Stimulated activated CD8-positive, alpha-beta memory T cell treated with anti-CD3 and anti-CD28 coated beads, Interleukin-4, amount 100 ng/mL, for 4 hours (primary cell): Measurements from ENCODE around the gene SLC2A4.
"Not testable (repeated sequence)": the region's sequence is repeated elsewhere in the genome, so short reads cannot be mapped to it uniquely, and the experiment has no call there.

Experiments used
- DNase-seq, 2 donors: peaks; one replicate each; pipeline ENCODE4 v3.0.0-alpha.2; 2020; ENCODE audit warnings: low read depth in 2 of 2, low spot score in 1 of 2

SLC2A4 gene

DNA sequence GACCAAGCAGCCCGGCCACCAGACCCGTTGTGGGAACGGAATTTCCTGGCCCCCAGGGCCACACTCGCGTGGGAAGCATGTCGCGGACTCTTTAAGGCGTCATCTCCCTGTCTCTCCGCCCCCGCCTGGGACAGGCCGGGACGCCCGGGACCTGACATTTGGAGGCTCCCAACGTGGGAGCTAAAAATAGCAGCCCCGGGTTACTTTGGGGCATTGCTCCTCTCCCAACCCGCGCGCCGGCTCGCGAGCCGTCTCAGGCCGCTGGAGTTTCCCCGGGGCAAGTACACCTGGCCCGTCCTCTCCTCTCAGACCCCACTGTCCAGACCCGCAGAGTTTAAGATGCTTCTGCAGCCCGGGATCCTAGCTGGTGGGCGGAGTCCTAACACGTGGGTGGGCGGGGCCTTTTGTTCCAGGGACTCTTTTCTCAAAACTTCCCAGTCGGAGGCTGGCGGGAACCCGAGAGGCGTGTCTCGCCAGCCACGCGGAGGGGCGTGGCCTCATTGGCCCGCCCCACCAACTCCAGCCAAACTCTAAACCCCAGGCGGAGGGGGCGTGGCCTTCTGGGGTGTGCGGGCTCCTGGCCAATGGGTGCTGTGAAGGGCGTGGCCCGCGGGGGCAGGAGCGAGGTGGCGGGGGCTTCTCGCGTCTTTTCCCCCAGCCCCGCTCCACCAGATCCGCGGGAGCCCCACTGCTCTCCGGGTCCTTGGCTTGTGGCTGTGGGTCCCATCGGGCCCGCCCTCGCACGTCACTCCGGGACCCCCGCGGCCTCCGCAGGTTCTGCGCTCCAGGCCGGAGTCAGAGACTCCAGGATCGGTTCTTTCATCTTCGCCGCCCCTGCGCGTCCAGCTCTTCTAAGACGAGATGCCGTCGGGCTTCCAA, at the start of gene SLC2A4:
TSS of gene SLC2A4 (plus strand) at position 645 of the 879 bp plus-strand sequence. CDS start at position 862, 217 bp downstream.
- DNase-seq, result peak; percentile 62 to 73

- no peak for DNase-seq
Observed at GRCh38 chr17:7232114-7232513, 49.4 kb upstream of the SLC2A4 start.

DNA sequence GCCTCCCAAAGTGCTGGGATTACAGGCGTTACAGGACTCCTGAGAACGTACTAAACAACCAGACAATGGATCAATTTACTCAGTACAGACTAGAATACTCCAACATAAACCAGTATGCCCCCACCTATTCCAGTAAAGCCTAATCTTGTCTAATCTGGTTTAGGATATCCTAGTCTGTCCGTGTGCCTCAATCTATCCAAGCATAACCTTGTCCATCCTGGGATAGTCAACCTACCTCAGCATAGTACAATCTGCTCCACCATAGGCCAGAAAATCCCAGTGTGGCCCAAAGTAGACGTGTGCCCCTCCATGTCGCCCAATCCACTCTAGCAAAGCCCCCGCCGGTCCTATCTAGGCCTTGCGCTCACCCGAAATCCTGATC, 47.8 kb upstream of the SLC2A4 start:
- DNase-seq, result no peak

GRCh38 chr17:7234083-7234951, 47.2 kb upstream of the SLC2A4 start, which contains the start of gene DVL2:
Gene DVL2 (minus strand): TSS chr17:7234517. CDS start chr17:7234262, 255 bp downstream.
- DNase-seq, result peak; percentile 91 to 92

GRCh38 chr17:7235693-7236665, 45.5 kb upstream of the SLC2A4 start:
- DNase-seq, result no peak

- DNase-seq, result no peak
Observed at GRCh38 chr17:7236808-7237207, 44.7 kb upstream of the SLC2A4 start.

DNA sequence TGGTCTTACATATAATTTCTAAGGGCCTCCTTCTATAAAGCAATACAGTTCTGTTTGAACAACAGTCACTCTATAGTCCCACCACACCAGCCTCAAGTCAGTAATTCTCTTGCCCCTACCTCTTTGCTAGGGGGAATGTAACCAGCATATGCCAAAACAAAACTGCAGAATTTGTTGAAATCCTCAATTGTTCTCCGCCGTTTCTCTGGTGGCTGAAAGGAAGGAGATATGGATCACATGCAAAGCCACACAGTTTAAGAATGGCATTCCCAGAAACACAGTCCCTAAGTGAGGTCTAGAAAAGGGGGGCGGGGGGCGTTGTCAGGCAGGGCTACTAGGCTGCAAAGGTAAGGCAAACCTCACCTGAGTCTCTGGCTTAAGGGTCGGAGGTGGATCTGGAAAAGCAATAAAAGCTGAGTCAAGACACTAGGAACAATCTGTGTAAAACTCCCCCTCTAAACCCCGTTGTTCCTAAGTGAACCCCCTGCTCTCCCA, 44.2 kb upstream of the SLC2A4 start:
- DNase-seq, result no peak

GRCh38 chr17:7237761-7238419, 43.6 kb upstream of the SLC2A4 start:
- DNase-seq, result peak; percentile 73 to 82

- DNase-seq, result no peak
Observed at GRCh38 chr17:7238420-7239090, 43.0 kb upstream of the SLC2A4 start.

DNA sequence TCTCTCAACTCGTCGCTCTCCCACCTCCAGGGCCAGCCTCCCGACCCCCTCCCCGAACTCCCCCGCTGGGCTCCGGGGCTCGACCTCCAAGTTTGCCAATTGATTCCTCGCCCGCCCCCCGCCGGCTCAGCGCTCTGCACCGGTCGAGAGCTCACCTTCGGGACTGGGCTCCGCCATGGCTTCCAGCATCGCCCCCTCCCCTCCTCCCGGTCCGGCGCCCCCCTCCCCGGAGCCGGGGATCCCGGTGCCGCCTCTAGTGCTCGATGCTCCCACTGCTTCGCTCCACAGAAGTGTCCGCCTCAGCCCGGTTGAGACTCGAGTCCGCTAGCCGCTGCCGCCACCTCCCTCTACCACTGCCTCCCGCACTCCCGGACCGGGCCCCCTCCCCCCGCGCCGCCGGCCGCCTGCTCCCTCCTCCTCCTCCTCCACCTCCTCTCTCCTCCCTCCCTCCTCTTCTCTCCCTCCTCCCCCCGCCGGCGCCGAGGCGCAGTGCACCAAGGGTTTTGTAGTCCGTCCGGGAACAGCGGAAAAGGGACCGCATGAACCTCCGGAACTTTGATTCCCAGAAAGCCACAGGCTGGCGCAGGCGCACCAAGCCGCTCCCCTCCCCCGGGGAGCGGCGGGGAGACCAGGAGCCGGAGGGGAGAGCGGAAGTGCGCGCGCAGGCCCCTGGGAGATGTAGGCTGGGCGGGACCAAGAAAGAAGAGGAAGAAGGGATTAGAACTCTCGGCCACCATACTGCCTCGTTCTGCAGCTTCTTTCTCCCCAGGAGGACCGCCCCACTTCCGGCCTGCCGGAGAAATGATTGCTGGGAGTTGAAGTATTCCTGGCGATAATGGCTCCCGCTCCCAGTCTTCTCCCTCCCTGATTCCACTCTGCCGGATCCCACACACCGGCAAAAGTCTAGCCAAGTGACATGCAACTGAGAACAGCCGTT, 42.2 kb upstream of the SLC2A4 start, which contains the start of gene PHF23:
TSS of gene PHF23 (minus strand) at position 367 of the 937 bp plus-strand sequence. CDS start at position 189, 178 bp downstream.
- peak; percentile 93 to 97 for DNase-seq

DNA sequence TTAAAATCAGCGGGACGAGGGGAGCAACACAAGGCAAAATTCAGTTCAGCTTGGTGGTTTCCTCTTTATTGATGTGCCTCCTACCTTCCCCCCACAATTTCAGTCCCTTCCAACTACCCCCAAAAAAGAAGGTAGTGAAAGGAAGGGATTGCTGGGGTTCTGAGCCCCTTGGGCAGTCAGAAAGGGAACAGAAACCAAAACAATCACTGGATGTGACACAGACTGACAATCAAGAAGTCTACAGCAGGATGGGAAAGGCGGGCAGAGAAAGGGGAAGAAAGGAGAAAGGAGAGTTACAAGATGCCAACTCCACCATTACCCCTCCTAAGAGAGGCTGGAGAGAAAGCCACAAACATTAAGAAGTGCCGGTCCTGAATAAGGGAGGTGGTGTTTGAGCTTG, 41.1 kb upstream of the SLC2A4 start:
- DNase-seq, result no peak

- DNase-seq, result no peak
Observed at GRCh38 chr17:7241090-7241733, 40.3 kb upstream of the SLC2A4 start.

DNA sequence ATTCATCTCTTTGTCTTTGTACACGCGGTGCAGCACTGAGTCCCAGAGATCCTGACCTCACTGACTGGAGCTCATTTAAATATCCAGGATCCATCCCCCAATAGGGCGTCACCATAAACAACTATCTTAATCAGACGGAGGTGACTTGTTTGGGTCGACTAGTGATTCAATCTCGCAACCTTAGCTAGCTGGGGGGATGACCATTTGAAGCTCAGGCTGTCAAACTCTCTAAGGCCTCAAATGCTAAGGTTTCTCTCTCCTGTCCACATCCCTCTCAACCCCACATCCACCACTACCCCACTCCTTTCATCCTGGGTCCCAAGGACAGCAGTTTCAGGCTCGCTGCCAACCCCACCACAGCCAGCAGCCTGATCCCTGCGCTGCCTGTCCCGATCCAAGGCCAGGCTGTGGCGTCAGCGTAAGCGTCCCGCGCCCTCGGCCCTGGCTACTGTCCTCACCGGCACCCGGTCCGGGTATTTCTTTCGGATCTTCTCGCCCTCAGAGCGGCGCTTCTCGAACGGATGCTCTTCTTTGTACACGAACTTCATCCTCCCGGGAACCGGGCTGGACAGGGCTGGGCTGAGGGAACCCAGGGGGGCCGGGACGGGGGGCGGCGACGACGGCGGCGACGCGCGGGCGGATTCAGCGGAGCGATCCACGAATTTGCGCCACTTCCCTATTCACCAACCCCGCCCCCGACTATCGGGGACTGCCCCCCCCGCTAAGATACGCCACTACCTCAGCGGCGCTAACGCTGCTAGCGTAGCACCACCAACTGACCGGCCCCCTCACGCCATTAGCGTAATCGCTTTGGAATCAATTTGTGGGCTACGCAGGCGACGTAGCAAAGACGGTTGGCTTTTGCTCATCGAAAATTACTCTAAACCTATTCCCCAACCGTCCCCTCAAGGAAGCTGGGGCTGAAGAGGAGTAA, 39.5 kb upstream of the SLC2A4 start, which contains the start of gene GABARAP:
TSS of gene GABARAP (minus strand) at position 667 of the 934 bp plus-strand sequence. CDS start at position 548, 119 bp downstream.
- peak; percentile 88 to 91 for DNase-seq

- peak; percentile 86 to 90 for DNase-seq
Observed at GRCh38 chr17:7242717-7243452, 38.6 kb upstream of the SLC2A4 start.

GRCh38 chr17:7243453-7243729, 38.1 kb upstream of the SLC2A4 start:
- no peak for DNase-seq

- DNase-seq, result not testable (repeated sequence)
Observed at GRCh38 chr17:7243838-7244237, 37.7 kb upstream of the SLC2A4 start.
